Measurements from ENCODE around the gene TIMELESS.
A peak's percentile ranks its signal among the peaks of the same experiment; 100 is the strongest.
"Not testable (repeated sequence)": the region's sequence is repeated elsewhere in the genome, so short reads cannot be mapped to it uniquely, and the experiment has no call there.

Gene TIMELESS

DNA sequence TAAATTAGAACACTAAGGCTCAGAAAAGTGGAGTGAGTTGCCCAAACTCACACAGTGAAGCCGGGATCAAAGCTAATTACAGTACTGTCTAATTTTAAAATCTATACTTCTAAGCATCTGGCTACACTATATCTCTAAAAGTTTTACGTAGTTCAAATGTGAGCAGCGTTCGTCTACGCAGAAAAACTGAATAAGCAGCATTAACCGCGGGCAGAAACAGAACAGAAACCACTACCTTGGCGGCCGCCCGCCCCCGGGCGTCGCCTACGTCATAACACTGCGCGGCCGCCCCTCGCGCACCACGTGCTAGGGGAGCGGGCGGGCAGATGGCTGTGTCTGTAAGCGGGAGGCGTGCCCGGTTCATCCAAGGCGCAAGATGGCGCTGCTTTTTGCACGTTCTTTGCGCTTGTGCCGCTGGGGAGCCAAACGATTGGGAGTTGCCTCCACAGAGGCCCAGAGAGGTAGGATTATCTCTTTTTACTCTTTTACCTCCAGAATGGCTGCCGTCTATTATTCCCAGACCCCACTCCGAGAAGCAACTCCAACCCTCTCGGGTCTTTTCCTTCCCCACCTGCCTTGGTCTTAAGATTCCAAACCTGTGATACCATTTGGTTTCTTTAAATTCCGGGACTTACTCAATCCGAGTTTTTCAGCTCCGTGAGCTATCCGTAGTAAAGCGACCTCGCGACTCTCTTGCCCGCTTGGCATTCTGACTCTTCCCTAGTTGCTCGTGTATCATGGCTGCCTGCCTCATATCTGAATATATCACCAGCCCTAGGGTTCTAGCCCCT lies 19.2 kb upstream of the TIMELESS start, which contains the start of gene SPRYD4:
TSS of gene SPRYD4 (plus strand) at position 363 of the 791 bp plus-strand sequence. CDS start at position 377, 14 bp downstream.
- peak; percentile 90 to 94 for DNase-seq

DNA sequence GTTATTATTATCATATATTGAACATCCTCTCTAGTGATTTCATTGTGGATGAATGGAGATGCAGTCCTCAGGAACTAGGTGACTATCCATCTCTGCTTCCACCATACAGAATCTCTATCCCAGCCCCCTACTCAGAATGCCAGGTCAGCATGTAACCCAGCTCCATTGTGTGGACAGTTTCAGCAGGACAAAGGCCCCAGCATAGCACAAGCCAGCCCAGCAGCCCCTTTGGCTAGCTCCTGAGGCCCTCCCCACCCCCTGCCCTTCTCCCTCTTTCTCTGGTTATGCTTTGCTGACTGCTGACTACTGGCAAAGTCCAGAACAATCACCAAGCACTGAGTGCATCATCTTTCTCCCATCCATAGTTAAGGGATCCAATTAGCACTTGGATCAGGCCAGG lies 13.3 kb upstream of the TIMELESS start:
- DNase-seq, result no peak

DNA sequence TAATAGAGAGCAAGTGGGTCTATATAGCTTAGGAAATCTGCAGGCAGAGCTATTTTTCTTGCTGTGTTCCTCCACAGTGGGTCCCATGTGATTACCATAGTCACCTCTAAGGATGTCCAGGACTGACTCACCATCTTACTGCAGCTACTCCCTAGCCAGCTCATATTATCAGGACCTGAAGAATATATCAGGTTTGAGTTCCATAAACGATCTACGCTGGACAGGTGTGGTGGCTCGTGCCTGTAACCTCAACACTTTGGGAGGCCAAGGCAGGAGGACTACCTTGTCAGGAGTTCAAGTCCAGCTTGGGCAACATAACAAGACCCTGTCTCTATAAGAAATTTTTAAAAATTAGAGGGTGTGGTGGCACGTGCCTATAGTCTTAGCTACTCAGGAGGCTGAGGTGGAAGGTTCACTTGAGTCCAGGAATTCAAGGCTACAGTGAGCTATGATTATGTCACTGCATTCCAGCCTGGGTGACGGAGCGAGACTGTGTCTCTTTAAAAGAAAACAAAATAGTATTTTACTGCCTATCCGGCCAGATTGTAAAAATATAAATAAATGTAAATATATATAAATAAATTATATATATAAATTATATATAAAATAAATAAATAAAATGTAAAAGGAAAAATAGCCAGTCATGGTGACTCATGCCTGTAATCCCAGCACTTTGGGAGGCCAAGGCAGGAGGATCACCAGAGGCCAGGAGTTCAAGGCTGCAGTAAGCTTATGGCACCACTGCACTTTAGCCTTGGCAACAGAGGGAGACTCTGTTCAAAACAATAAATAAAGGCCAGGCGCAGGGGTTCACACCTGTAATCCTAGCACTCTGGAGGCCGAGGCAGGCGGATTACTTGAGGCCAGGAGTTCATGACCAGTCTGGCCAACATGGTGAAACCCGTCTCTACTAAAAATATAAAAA lies 12.3 kb upstream of the TIMELESS start:
- DNase-seq, result no peak

DNA sequence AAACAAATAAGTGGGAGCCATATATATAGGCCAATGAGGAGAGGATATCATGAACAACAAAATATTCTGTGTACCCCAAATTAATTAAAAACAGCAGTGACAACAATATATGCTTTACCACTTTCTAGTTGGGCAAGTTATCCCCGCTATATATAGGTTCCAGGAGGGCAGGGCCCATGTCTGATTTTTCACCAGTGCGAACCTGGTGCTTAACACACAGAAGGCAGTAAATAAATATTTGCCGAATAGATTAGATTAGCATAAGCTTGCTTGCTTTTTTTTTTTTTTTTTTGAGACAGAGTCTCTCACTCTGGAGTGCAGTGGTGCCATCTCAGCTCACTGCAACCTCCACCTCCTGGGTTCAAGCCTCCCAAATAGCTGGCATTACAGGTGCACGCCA lies 8.6 kb upstream of the TIMELESS start:
- DNase-seq, result no peak

DNA sequence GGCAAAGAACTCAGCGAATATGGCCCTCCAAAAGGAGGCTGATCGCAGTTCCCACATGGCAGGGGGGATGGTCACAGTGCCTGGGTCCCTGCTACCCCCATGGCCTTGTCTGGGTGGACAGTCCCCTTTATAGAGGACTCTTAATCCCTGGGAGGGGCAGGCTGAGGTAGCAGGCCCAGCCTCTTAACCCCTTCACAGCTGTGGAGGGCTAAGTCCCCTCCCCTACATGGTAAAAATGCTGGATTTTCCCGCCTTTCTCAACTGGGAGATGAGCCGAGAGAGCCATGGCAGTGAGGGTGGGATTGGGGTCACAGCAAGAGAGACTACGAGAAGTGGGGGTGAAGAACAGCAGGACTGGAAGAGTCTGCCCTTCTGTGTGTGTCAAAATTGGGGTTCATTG lies 5.3 kb upstream of the TIMELESS start, which contains the start of gene MIP:
TSS of gene MIP (minus strand) at position 101 of the 400 bp plus-strand sequence. CDS start at position 57, 44 bp downstream.
- DNase-seq, result no peak

DNA sequence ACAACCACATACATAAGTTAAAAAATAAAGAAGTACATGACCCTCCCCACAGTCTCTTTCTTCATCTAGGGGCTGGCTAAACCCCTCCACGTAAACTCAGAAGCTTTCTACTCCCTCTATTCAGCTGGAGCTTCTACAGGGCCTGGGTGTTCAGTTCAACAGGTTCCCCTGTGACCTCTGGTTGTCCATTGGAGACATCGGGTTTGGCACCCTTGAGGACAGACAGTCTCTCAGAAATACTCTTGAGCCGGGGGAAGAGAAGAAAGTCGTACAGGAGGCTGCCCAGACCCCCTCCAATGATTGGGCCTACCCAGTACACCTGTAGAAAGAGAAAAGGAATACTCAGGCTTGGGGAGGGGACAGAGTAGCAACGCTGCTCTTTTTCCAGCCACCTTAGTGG lies 1.9 kb upstream of the TIMELESS start:
- no peak for DNase-seq

DNA sequence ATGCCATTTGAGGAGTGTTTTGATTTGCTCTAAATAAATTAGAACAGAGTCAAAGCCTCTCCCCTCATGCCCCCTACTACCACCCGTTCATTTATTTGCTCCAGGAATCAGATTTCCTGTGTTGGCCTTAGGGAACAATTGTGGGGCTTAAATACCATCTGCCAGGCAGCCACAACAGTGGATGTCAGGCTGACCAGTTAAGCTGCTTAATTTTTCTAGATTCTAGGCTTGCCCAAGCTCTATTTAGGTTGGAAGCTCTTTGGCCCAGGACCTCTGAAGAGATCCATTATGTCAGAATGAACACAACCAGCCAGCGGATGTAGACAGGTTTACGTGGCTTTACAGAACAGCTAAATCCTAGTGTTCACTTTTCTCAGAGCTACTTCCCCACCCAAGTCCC lies 1.0 kb upstream of the TIMELESS start:
- DNase-seq, result no peak

DNA sequence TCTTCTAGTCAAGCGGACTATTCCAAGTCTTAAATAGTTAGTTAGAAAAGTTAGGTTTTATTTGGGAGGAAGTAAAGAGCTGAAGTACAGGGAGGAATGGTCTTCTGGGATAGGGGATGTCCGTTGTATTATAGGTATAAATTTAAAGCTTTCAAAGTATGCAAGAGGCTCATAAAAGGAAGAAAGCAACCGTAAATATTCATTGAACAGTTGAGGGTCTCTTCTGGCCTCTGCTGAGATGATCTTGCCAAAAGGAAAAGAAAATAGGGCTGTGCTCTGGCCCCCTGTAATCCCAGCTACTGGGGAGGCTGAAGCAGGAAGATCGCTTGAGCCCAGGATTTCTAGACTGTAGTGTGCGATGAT lies 377 bp upstream of the TIMELESS start:
- DNase-seq, result no peak

DNA sequence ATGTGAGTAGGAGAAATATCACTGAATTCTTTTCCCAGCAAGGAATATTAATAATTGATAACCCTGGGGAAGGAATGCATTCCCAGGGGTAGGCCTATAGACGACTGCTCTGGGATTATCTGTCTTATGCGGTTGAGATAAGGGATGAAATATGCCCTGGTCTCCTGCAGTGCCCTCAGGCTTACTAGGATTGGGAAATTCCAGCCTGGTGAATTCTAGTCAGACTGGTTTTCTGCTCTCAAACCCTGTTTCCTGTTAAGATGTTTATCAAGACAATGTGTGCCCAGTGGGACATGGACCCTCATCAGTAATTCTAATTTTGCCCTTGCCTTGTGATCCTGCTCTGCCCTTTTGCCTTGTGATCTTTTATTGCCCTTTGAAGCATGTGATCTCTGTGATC lies 6.0 kb downstream of the TIMELESS start:
- DNase-seq, result not testable (repeated sequence)

DNA sequence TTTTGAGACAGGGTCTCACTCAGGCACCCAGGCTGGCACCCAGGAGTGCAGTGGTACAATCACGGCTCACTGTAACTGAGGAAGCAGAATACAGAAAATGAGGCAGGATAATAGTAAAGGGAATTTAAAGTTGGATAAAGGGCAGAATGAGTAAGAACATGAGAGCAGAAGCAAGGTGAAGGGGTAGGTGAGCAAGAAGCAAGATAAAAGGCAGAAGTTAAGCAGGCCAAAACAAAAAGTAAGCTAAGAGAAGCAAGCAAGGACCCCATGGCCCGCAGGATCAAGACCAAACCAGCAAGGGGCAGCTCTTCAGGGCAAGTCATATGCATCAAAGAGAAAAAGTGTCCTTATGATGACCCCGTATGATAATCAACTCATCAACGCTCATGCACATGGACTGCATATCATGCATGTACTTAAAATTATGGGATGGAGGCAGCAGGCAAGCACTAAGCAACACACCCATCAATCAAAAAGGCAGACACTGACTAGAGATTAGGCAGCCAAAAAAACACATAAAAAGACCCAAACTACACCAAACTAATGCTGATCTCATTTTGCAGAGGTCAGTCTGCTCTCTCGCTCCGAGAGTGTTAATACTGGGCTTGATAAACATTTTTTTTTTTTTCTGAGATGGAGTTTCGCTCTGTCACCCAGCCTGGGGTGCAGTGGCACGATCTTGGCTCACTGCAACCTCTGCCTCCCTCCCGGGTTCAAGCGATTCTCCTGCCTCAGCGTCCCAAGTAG lies 11.6 kb downstream of the TIMELESS start:
- no peak for DNase-seq

DNA sequence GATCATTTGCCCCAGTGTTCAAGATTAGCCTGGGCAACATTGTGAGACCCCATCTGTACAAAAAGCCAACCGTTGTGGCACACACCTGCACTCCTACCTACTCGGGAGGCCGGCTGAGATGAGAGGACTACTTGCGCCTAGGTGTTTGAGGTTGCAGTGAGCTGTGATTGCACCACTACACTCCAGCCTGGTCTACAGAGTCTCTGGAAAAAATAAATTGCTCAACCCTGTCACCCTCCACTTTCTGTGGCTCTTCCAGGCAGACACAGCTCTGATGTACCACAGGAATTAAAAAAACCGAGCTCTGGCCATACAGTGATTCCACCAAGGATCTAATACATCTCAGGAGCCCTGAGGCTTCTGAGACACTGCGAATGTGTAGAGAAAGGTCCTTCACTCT lies 14.4 kb downstream of the TIMELESS start:
- DNase-seq, result no peak

DNA sequence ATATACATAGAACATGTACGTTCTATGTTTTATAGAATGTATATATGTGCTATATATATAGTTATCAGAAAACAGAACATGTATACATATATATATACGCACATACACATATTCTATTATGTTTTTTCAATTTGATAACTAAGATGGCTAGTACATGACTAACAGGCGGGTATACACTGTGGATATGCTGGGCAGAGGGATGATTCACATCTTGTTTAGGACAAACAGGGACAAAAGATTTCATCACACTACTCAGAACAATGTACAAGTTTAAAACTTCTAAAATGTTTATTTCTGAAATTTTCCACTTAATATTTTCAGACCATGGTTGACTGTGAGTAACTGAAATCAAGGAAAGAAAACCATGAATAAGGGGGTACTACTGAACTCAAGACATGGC lies 17.4 kb downstream of the TIMELESS start:
- DNase-seq, result no peak

DNA sequence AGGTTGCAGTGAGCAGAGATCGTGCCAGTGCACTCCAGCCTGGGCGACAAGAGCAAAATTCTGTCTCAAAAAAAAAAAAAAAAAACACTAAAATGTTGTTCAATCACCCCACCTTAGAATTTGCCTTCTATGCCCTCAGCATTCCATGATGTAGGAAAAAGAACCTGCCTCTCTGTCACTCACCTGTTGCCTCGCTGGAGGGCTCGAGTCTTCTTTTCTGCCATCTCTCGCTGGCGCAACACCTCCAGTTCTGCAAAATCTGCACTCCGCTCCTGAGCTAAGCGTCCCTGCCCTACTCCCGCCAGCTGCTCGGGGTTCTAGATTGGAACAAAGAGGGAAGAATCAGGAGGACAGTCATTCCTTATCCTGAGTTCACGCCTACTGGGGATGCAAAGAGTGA lies 17.9 kb downstream of the TIMELESS start:
- no peak for DNase-seq

DNA sequence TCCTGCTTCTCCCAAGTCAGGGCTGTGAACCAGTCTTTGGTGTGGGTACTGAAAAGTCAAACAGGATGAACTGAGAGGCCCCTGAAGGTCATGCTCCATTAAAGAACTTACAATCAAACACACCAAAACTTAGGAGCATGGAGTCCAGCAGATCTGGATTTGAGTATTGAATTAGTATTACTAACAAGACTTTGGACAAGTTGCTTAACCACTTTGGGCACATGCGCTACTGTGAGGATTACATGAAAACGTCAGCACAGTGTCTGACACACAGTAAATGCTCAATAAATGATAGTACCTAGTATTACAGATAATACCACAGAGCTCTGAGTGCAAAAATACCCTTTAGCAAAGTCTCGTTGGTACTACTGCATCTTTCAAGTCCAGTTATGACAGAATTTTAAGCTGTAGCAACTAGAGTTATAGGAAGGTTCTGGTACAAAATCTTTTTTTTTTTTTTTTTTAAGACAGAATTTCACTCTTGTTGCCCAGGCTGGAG lies 23.2 kb downstream of the TIMELESS start:
- DNase-seq, result no peak

DNA sequence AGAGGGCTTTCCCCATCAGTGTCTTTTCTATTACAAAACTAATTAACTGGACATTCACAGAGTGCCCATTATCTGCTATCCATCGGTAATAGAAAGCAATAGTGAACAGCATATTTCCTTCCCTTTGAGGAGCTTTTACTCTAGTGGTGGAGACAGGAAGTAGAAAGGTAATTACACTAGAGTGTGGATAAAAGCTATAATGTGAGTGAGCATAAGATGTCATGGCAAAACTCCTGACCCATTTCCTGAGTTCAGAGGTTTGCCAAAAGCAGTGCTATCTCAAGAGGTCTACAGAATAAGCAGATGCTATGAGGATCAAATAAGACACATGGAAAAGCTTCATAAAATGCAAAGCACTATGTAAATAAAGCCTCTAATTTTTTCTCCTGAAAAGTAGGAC lies 24.0 kb downstream of the TIMELESS start:
- no peak for DNase-seq

DNA sequence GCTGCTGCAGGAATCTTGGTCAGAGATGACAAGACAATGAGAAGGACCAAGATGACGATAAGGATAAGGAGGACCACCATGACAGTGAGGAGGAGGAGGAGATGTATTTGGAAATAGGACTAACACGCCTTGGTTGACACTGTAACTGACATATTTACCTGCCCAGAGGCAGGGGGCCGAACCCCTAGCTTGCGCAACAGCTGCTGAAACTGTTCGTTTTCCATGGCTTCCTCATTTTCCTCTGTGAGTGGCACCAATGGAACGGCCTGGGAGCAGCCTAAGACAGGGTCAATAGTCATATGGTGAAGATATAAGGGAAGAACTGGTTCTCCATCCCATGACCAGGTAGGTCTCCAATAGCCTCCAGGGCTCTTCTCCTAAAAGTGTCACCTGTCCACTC lies 28.8 kb downstream of the TIMELESS start:
- no peak for DNase-seq

DNA sequence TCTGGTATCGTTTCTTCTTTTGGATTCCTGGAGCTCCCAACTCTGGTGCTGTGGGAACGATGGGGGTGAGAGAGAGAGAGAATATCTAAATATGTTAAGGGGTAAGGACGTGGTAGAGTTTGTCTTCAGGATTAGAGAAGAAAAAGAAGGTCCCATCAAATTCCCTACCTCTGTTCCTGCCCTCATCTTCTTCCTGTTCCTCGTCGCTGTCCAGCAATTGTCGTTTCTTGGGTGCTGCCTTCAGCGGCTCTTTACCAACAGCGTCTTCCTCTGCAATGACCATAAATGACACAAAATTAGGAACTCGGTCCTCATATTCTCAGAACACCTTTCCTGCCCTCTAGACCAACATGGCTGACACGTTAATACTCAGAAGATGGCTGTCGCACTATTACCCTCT lies 31.5 kb downstream of the TIMELESS start:
- no peak for DNase-seq

DNA sequence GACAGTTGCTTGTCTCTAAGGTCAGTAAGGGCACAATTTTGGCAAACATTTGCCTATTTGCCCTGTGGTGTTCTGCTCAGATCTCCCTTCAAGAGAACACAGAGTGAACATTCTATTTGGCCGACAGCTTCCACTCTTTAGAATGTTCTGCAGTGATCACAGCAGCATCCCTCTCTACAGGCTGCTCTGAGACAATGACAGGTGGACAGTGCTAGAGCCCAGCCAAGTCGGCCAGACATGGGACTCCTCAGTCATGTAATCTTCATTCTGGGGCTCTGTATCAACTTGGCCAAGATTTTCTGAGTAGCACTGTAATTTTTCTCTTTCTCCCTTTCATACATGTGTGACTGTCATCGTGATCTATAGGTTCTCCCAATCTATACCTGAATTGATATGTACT lies 34.8 kb downstream of the TIMELESS start:
- no peak for DNase-seq

DNA sequence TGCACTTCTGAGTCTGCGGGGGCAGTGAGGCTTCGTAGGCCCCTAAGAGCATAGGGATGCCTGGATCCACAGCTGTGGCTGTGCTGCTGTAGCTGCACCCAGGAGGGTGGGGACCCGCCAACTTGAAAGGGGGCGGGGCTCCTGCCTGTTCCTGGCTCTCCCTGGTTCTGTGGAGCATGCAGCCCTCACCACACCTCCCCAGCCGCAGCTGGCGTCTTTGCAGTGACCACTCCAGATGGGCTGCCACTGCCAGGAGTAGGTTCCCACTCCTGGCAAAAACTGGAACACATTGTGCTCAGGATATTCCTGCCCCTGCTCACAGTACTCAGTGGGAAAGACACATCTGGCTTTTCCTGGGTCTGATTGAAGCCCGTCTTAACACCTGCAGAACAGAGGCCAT lies 35.8 kb downstream of the TIMELESS start:
- no peak for DNase-seq

DNA sequence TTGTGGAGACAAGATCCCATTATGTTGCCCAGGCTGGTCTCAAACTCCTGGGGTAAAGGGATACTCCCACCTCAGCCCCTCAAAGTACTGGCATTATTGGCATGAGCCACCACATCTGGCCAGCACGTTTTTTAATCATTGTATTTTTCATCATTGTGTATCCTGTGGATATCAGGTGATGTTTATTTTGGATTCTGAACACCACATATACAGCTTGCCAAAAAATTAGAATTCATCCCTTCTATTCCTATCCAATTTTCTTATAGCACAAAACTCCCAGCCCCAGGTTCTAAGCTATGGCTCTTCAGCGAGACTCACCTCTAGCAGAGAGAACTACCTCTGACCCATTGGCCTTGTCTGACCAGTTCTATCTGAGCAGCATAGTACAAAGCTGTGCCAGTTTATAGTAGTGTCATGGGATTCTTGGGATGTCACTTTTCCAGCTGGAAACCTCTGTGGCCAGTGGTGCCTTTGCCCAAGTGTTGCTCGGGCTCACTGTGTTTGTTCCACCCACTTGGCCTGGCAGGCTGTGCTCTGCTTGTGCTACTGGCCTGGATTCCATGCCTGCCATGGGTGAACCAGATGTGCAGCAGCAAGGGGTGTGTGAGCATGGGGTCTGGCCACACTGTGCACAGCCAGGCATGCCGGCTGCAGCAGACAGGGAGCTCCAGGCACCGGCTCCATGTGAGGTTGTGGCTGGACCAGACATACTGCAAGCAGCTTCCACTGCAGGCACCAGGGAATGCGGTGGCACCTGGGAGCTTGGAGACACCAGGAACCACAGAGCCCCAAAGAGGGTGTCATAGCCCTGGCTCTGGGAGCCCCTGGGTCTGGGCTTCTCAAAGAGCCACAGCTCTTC lies 37.2 kb downstream of the TIMELESS start:
- DNase-seq, result no peak

DNA sequence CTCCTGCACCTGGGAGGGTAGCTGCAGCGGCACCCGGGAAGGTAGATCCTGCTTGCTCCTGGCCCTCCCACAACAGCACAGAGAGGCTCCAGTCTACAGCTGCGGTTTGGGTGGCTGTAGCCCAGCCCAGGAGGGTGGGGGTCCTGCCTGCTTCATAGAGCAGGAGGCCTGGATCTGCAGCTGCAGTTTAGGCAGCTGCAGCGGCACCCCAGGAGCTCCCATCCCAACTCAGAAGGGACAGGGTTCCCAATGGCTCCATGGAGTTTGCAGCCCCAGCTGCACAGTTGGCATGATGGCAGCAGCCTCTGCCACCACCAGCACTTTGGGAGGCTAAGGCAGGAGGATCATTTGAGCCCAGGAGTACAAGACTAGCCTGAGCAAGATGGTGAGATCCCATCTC lies 38.5 kb downstream of the TIMELESS start:
- no peak for DNase-seq

DNA sequence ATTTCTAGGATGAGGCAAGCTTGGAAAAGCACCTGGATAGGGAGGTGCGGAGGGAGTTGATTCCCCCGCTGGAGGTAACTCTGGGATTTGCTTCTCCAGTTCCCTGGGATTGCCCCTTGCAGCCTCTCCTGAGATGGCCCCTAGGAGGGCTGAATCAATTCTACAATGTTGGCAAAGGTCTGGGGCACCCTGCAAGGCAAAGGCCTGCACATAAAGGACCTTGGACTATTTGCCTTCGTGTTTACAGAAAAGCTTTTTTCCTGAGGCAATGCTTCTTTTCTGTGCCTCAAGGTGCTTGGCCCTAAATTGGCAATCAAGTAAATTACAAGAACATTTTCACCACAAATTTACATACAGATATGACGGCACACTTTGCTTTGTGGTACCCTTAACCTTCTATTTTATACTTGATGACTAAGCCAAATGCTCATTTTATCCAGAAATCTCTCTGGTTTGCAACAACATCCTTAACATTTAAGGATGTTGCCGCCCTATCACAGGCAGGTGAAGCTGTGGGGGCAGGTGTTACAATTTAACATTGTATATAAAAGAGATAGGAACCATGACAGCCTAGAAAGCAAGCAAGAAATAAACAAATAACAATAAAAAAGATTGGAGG lies 40.3 kb downstream of the TIMELESS start:
- DNase-seq, result no peak

Measured in stimulated activated CD4-positive, alpha-beta T cell treated with anti-CD3 and anti-CD28 coated beads, Interleukin-4, amount 100 ng/mL, for 4 hours (primary cell).